BE2C (cell line): ENCODE results near the gene NEURL3.

Experiments
- DNase-seq: peaks from one replicate; pipeline ENCODE4 v3.0.0-alpha.2; 2020
- H3K27me3 ChIP-seq: fragments of 250-450 bp; sonication (Bioruptor Pico); 2 replicates; pipeline ENCODE4 v1.5.1; 2020; ENCODE audit warnings: mild to moderate bottlenecking
- H3K36me3 ChIP-seq: fragments of 250-450 bp; sonication (Bioruptor Pico); 2 replicates; pipeline ENCODE4 v1.5.1; 2020; ENCODE audit warnings: mild to moderate bottlenecking
- H3K4me1 ChIP-seq: fragments of 250-450 bp; sonication (Bioruptor Pico); 2 replicates; pipeline ENCODE4 v1.5.1; 2020
- H3K4me3 ChIP-seq: 2 replicates; pipeline ENCODE4 v1.5.1; 2011; ENCODE audit warnings: low read depth, low read length
- H3K9me3 ChIP-seq: fragments of 250-450 bp; sonication (Bioruptor Pico); 2 replicates; pipeline ENCODE4 v1.5.1; 2020
- CTCF ChIP-seq: IDR thresholded peaks from 2 replicates; pipeline ENCODE4 v1.5.1; 2012; ENCODE audit warnings: mild to moderate bottlenecking, low read depth, low read length

Gene NEURL3

GRCh38 chr2:96547731-96548171, 42.6 kb upstream of the NEURL3 start:
- TF ChIP-seq CTCF, result no peak
- H3K27me3 ChIP-seq, result no peaks in the 10 kb centered on the region
- H3K9me3 ChIP-seq, result no peaks in the 10 kb centered on the region
- no peaks in the 10 kb centered on the region for H3K36me3 ChIP-seq
- no peak for DNase-seq
- no peaks in the 10 kb centered on the region for H3K4me1 ChIP-seq
- no peak overlapping the region for H3K4me3 ChIP-seq

GRCh38 chr2:96547203-96547641, 42.1 kb upstream of the NEURL3 start:
- H3K36me3 ChIP-seq, result no peaks in the 10 kb centered on the region
- no peak for TF ChIP-seq CTCF
- DNase-seq, result no peak

GRCh38 chr2:96546797-96547196, 41.6 kb upstream of the NEURL3 start:
- Histone ChIP-seq H3K27me3 (no peaks in the 10 kb centered on the region), H3K36me3 (no peaks in the 10 kb centered on the region), H3K4me3 (no peak overlapping the region), H3K9me3 (no peaks in the 10 kb centered on the region), H3K4me1 (no peaks in the 10 kb centered on the region)
- DNase-seq, result no peak
- no peak for TF ChIP-seq CTCF

More at GRCh38 chr2:96547203-96547641, 42.1 kb upstream of the NEURL3 start:
- H3K4me1 ChIP-seq, result no peaks in the 10 kb centered on the region
- no peaks in the 10 kb centered on the region for H3K27me3 ChIP-seq
- no peak overlapping the region for H3K4me3 ChIP-seq
- H3K9me3 ChIP-seq, result no peaks in the 10 kb centered on the region

GRCh38 chr2:96546321-96546720, 41.2 kb upstream of the NEURL3 start:
- H3K4me1 ChIP-seq, result no peaks in the 10 kb centered on the region
- no peak for TF ChIP-seq CTCF
- no peaks in the 10 kb centered on the region for H3K36me3 ChIP-seq
- H3K4me3 ChIP-seq, result no peak overlapping the region
- no peaks in the 10 kb centered on the region for H3K9me3 ChIP-seq
- H3K27me3 ChIP-seq, result no peaks in the 10 kb centered on the region
- no peak for DNase-seq

- Histone ChIP-seq H3K36me3 (no peaks in the 10 kb centered on the region), H3K4me1 (no peaks in the 10 kb centered on the region), H3K9me3 (no peaks in the 10 kb centered on the region), H3K4me3 (no peak overlapping the region), H3K27me3 (peaks cover 7% of the 10 kb centered on the region)
- DNase-seq, result no peak
- TF ChIP-seq CTCF, result no peak
Observed at GRCh38 chr2:96542357-96542977, 37.3 kb upstream of the NEURL3 start.

GRCh38 chr2:96541398-96542152, 36.4 kb upstream of the NEURL3 start:
- no peak for DNase-seq
- H3K4me3 ChIP-seq, result no peak overlapping the region
- H3K4me1 ChIP-seq, result no peaks in the 10 kb centered on the region
- peaks cover 13% of the 10 kb centered on the region for H3K27me3 ChIP-seq
- H3K9me3 ChIP-seq, result no peaks in the 10 kb centered on the region
- no peaks in the 10 kb centered on the region for H3K36me3 ChIP-seq
- no peak for TF ChIP-seq CTCF
